Measurements from ENCODE around the gene LAMB1.

The LAMB1 gene

GRCh38 chr7:107939573-107940489 lies 63.1 kb downstream of the LAMB1 start:
- no peak for TF ChIP-seq CTCF (IDR thresholded peaks at IDR 0.05; ENCODE audit: extremely low read depth, insufficient read depth, missing control alignments)
- DNase-seq (ENCODE audit: low spot score) = no peak
- in situ Hi-C loops (cut with MboI; ENCODE audit: low pct_unique_long_range_greater_than_20kb, low sequenced_read_pairs, unreplicated experiment) = no loop called here

GRCh38 chr7:107938456-107939250 lies 64.3 kb downstream of the LAMB1 start:
- in situ Hi-C loops (cut with MboI; ENCODE audit: low pct_unique_long_range_greater_than_20kb, low sequenced_read_pairs, unreplicated experiment) = no loop called here
- no peak for TF ChIP-seq CTCF (IDR thresholded peaks at IDR 0.05; ENCODE audit: extremely low read depth, insufficient read depth, missing control alignments)
- DNase-seq (ENCODE audit: low spot score) = no peak

DNA sequence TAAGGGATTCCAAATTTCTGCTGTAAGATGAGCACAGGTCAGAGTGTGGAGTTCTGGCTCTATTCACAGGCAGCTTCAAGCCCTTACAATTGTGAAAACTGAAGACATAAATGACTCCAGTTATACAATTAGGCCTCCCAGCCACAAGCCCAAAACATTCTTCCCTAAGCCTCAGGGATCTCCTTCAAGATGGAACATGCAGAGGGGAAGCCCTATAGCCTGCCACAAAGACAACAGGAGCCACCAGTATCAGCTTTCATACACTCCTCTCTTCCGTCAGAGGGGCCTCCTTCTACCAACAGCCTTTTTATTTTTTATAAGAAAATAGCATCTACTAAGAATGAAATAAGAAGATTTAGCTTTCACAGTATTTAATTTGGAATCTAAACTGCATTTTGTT lies 65.4 kb downstream of the LAMB1 start:
- DNase-seq (ENCODE audit: low spot score) = no peak
- in situ Hi-C loops (cut with MboI; ENCODE audit: low pct_unique_long_range_greater_than_20kb, low sequenced_read_pairs, unreplicated experiment) = no loop called here
- TF ChIP-seq CTCF (IDR thresholded peaks at IDR 0.05; ENCODE audit: extremely low read depth, insufficient read depth, missing control alignments) = no peak

DNA sequence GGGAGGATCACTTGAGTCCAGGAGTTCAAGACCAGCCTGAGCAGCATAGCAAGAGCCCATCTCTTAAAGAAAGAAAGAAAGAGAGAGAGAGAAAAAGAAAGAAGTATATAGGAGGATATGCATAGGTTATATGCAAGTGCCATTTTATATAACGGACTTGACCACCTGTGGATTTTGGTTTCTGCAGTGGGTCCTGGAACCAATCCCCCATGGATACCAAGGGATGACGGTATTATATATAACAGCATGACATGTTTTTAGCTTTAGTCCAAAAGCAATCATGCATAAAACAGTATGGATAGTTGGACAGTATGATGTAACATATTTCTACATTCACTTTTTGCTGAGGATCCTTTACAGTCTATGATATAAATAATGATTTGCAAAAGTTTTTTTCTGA lies 66.6 kb downstream of the LAMB1 start:
- no peak for TF ChIP-seq CTCF (IDR thresholded peaks at IDR 0.05; ENCODE audit: extremely low read depth, insufficient read depth, missing control alignments)
- in situ Hi-C loops (cut with MboI; ENCODE audit: low pct_unique_long_range_greater_than_20kb, low sequenced_read_pairs, unreplicated experiment) = no loop called here
- no peak for DNase-seq (ENCODE audit: low spot score)

DNA sequence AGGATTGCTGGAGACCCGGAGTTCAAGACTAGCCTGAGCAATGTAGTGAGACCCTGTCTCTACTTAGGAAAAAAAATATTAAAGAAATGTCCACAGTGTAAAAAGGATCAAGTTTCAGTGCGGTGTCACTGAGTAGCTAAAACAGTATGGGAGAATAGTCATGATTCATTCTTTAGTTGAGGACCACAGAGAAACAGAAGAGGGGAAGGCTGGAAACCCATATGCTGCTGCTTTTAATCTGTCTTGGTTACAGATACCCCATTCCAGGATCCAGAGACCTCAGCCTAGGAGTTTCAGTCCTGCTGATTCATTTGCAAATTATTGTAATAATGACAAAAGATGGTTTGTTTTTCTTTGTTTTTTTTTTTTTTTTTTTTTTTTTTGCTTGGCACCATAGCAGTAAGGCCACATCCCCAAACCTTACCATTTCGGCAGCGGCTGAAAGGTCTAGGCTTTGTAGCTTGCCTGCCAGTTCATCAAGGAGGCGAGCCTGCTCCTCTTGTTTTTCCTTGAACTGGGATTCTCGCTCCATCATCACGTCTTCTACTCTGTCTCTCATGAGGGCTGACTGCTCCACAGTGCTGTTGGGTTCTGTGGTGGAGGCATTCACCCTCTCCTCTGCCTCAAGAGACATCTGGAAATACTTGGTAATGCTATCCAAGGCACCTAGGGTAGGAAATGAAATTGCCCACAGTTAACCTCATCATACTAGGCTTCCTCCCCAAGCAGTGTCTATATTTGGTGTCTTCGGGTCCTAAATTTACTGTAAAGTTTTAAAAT lies 67.8 kb downstream of the LAMB1 start:
- no peak for DNase-seq (ENCODE audit: low spot score)
- in situ Hi-C loops (cut with MboI; ENCODE audit: low pct_unique_long_range_greater_than_20kb, low sequenced_read_pairs, unreplicated experiment) = no loop called here
- TF ChIP-seq CTCF (IDR thresholded peaks at IDR 0.05; ENCODE audit: extremely low read depth, insufficient read depth, missing control alignments) = no peak

DNA sequence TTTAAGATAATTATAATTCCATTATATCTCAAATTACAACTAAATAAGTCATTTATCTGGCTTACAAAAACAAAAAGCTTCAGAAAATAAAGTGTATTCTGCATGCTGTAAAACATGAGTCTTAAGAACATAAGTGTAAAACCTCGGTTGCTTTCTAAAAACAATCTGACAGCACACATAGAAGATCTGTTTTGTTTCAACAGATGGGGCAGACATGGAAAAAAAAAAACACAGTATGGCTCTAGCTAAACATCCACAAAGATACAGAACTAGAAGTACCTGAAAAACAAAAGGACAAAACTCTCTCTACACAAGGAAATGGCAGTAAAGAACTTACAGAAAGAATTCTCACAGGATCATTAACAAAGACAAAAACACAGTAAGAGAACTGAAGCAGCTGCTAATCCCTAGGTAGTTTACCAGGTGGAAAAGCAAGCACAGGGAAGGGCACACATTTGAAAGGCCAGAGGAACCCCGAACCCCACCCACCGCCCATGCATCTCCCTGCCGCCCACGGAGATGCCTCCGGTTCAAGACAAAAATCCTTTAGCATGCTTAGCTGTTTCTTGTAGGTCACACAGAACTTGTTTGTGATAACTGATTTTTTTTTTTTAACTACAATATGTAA lies 69.5 kb downstream of the LAMB1 start:
- in situ Hi-C loops (cut with MboI; ENCODE audit: low pct_unique_long_range_greater_than_20kb, low sequenced_read_pairs, unreplicated experiment) = no loop called here
- DNase-seq (ENCODE audit: low spot score) = no peak
- TF ChIP-seq CTCF (IDR thresholded peaks at IDR 0.05; ENCODE audit: extremely low read depth, insufficient read depth, missing control alignments) = no peak

Data from GM13977 (cell line).